HepG2 (cell line): ENCODE results near the gene PDLIM5.

Experiments used
- CTCF ChIP-seq: sonication (generic); formaldehyde crosslinking; IDR thresholded peaks from 2 replicates; pipeline ENCODE4 v1.5.0; 2020; ENCODE audit warnings: mild to moderate bottlenecking, missing genetic modification reagents, moderate library complexity
- ZBTB21 ChIP-seq: sonication (generic); formaldehyde crosslinking; IDR thresholded peaks from 2 replicates; pipeline ENCODE4 v1.4.0; 2020; ENCODE audit warnings: missing genetic modification reagents

GRCh38 chr4:94469221-94469784, 17.6 kb downstream of the PDLIM5 start:
- TF ChIP-seq ZBTB21 (no peak), CTCF (no peak)
